OCI-LY3 (cell line): ENCODE data around the gene NOS1.

Source experiments
- H2AFZ ChIP-seq: fragments of 200-600, 300-600 bp; shearing (Covaris generic); 2 replicates; pipeline ENCODE4 v1.6.0; 2014; ENCODE audit warnings: antibody characterized with exemption, low read depth, low read length
- H3K27ac ChIP-seq: fragments of 200-600, 300-600 bp; sonication (generic); 2 replicates; pipeline ENCODE4 v1.5.1; 2014; ENCODE audit warnings: mild to moderate bottlenecking, low read length, moderate library complexity, mixed read lengths
- H3K27me3 ChIP-seq: fragments of 200-600, 300-600 bp; sonication (generic); 2 replicates; pipeline ENCODE4 v1.6.1; 2014; ENCODE audit warnings: low read depth, low read length, mixed read lengths
- H3K36me3 ChIP-seq: fragments of 200-600, 300-600 bp; sonication (generic); replicated peaks from 2 replicates; pipeline ENCODE3; 2014; ENCODE audit warnings: low read depth, low read length, mixed read lengths
- H3K4me1 ChIP-seq: fragments of 300-600, 200-600 bp; sonication (generic); 2 replicates; pipeline ENCODE4 v1.6.1; 2014; ENCODE audit warnings: low read length, mixed read lengths
- H3K4me2 ChIP-seq: fragments of 200-600, 300-600 bp; sonication (generic); 2 replicates; pipeline ENCODE4 v1.6.1; 2014; ENCODE audit warnings: low read length, mixed read lengths
- H3K4me3 ChIP-seq: fragments of 300-600, 200-600 bp; sonication (generic); 2 replicates; pipeline ENCODE4 v1.5.1; 2014; ENCODE audit warnings: antibody characterized with exemption, mild to moderate bottlenecking, low read length, moderate library complexity
- H3K79me2 ChIP-seq: fragments of 300-600, 200-600 bp; shearing (Covaris generic); 2 replicates; pipeline ENCODE4 v1.6.1; 2014; ENCODE audit warnings: mild to moderate bottlenecking, low read length, mixed read lengths
- H3K9ac ChIP-seq: fragments of 300-600, 200-600 bp; shearing (Covaris generic); 2 replicates; pipeline ENCODE4 v1.6.0; 2014; ENCODE audit warnings: mild to moderate bottlenecking, low read length, moderate library complexity
- H3K9me3 ChIP-seq: fragments of 200-600, 300-600 bp; shearing (Covaris generic); 2 replicates; pipeline ENCODE4 v1.6.1; 2014; ENCODE audit warnings: low read length, mixed read lengths; ENCODE audit not compliant: insufficient read depth
- H4K20me1 ChIP-seq: fragments of 200-600, 300-600 bp; sonication (generic); 2 replicates; pipeline ENCODE4 v1.6.1; 2016; ENCODE audit warnings: low read length, mixed read lengths; ENCODE audit not compliant: insufficient read depth
- EZH2phosphoT487 ChIP-seq: fragments of 200-600 bp; shearing (Covaris generic); IDR thresholded peaks from 2 replicates; pipeline ENCODE4 v1.6.1; 2018; ENCODE audit warnings: antibody characterized with exemption, mixed run types, low read depth
- TF ChIP-seq, protein P1 (sequence below): fragments of 200-600, 300-600 bp; sonication (generic); IDR thresholded peaks from 2 replicates; pipeline ENCODE4 v1.5.1; 2014; ENCODE audit warnings: antibody characterized with exemption, low read length, low read depth

The NOS1 gene

DNA sequence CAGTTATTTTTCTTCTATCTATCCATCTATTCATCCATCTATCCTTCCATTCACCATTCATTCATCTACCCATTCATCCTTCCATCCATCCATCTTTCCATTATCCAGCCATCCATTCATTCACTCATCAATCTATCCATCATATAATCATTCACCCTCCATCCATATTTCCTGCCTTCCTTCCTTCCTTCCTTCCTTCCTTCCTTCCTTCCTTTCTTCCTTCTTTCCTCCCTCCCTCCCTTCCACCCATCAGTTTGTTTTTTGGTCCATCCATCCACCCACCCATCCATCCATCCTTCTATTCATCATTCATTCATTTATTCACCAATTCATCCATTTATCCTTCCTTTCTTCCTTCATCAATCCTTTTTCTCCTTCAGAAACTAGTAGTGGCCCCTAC lies 34.3 kb upstream of the NOS1 start:
- H3K79me2 ChIP-seq: no peaks in the 10 kb centered on the region
- no peak overlapping the region for H3K4me3 ChIP-seq
- no peak overlapping the region for H3K9ac ChIP-seq
- TF ChIP-seq, protein P1, sequence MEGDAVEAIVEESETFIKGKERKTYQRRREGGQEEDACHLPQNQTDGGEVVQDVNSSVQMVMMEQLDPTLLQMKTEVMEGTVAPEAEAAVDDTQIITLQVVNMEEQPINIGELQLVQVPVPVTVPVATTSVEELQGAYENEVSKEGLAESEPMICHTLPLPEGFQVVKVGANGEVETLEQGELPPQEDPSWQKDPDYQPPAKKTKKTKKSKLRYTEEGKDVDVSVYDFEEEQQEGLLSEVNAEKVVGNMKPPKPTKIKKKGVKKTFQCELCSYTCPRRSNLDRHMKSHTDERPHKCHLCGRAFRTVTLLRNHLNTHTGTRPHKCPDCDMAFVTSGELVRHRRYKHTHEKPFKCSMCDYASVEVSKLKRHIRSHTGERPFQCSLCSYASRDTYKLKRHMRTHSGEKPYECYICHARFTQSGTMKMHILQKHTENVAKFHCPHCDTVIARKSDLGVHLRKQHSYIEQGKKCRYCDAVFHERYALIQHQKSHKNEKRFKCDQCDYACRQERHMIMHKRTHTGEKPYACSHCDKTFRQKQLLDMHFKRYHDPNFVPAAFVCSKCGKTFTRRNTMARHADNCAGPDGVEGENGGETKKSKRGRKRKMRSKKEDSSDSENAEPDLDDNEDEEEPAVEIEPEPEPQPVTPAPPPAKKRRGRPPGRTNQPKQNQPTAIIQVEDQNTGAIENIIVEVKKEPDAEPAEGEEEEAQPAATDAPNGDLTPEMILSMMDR: no peak
- TF ChIP-seq EZH2phosphoT487: no peak
- no peaks in the 10 kb centered on the region for H3K36me3 ChIP-seq
- H4K20me1 ChIP-seq: no peaks in the 10 kb centered on the region
- no peaks in the 10 kb centered on the region for H3K4me1 ChIP-seq
- H2AFZ ChIP-seq: no peak overlapping the region
- H3K27ac ChIP-seq: no peak overlapping the region
- H3K27me3 ChIP-seq: peaks cover 4% of the 10 kb centered on the region; the same call in 1 of the 2 replicates
- H3K4me2 ChIP-seq: no peak overlapping the region
- no peaks in the 10 kb centered on the region for H3K9me3 ChIP-seq

DNA sequence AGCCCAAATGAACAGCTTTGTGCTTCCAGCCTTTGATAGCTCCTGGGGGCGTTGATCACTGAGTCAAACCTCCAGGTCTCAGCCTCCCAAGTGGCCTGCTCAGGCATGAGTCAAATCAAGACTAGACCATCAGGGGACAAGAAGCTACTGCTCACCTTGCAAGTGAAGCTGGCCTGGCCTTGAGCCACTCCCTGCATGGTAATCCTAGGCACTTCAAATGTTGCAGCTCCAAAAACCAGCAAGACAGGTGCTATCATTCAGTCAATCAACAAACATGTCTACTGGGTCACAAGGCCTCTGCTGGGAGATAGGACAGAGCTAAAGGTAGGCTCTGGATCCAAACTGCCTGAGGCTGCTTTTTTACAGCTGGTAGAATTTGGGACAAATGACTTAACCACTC lies 33.1 kb upstream of the NOS1 start:
- no peaks in the 10 kb centered on the region for H3K4me1 ChIP-seq
- H3K27ac ChIP-seq: no peak overlapping the region
- H3K79me2 ChIP-seq: no peaks in the 10 kb centered on the region
- H2AFZ ChIP-seq: no peak overlapping the region
- no peaks in the 10 kb centered on the region for H3K9me3 ChIP-seq
- no peak overlapping the region for H3K4me3 ChIP-seq
- H3K4me2 ChIP-seq: no peak overlapping the region
- H3K27me3 ChIP-seq: no peaks in the 10 kb centered on the region; the same call in 1 of the 2 replicates
- no peaks in the 10 kb centered on the region for H4K20me1 ChIP-seq
- no peaks in the 10 kb centered on the region for H3K36me3 ChIP-seq
- H3K9ac ChIP-seq: no peak overlapping the region
- no peak for TF ChIP-seq EZH2phosphoT487
- TF ChIP-seq, protein P1: no peak

DNA sequence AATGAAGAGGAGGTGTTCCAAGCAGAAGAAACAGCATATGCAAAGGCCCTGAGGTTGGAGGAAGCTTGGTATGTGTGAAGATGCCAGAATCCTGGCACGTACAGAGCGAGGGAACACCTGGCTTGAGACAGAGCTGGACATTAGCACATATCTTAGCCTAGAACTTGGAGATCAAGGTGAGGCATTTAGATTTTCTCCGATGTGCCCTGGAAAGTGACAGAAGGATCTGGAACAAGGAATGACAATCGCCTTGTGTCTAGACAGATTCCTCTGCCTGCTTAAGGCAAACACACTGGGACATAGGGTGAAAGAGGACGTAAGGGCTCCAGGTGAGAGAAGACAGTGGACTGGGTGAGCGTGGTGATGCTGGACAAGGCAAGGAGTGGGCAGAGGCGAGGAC lies 32.2 kb upstream of the NOS1 start:
- no peak overlapping the region for H3K27ac ChIP-seq
- TF ChIP-seq EZH2phosphoT487: no peak
- TF ChIP-seq, protein P1: no peak
- no peaks in the 10 kb centered on the region for H4K20me1 ChIP-seq
- H2AFZ ChIP-seq: no peak overlapping the region
- H3K36me3 ChIP-seq: no peaks in the 10 kb centered on the region
- H3K79me2 ChIP-seq: no peaks in the 10 kb centered on the region
- no peaks in the 10 kb centered on the region; the same call in 1 of the 2 replicates for H3K27me3 ChIP-seq
- H3K9ac ChIP-seq: no peak overlapping the region
- no peaks in the 10 kb centered on the region for H3K4me1 ChIP-seq
- H3K4me2 ChIP-seq: no peak overlapping the region
- H3K9me3 ChIP-seq: no peaks in the 10 kb centered on the region
- no peak overlapping the region for H3K4me3 ChIP-seq

DNA sequence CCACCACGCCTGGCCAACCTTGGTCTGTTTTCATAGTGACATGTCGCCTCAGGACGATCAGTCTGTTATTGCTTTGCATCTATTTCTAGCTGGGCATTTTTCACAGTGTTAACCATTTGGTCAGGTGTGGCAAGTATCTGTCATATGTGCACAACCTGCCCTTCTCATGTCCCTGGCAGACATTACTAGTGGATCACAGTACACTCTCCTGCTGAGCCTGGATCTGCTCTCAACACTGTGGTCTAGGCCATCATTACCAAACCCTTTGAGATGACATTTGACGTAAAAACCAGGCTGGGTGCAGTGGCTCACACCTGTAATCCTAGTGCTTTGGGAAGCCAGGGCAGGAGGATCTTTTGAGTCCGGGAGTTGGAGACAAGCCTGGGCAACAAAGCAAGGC lies 29.4 kb upstream of the NOS1 start:
- no peak overlapping the region for H3K9ac ChIP-seq
- H3K9me3 ChIP-seq: no peaks in the 10 kb centered on the region
- H4K20me1 ChIP-seq: no peaks in the 10 kb centered on the region
- TF ChIP-seq EZH2phosphoT487: no peak
- TF ChIP-seq, protein P1: no peak
- no peak overlapping the region for H3K4me2 ChIP-seq
- H3K4me3 ChIP-seq: no peak overlapping the region
- H3K36me3 ChIP-seq: no peaks in the 10 kb centered on the region
- no peak overlapping the region for H2AFZ ChIP-seq
- peaks cover 3% of the 10 kb centered on the region; the same call in 1 of the 2 replicates for H3K27me3 ChIP-seq
- H3K79me2 ChIP-seq: no peaks in the 10 kb centered on the region
- no peaks in the 10 kb centered on the region for H3K4me1 ChIP-seq
- H3K27ac ChIP-seq: no peak overlapping the region
